ENCODE measurements around the gene CCNY.

GRCh38 chr10:35506741-35507140 is 170.4 kb downstream of the CCNY start:
- TF ChIP-seq, protein P1, sequence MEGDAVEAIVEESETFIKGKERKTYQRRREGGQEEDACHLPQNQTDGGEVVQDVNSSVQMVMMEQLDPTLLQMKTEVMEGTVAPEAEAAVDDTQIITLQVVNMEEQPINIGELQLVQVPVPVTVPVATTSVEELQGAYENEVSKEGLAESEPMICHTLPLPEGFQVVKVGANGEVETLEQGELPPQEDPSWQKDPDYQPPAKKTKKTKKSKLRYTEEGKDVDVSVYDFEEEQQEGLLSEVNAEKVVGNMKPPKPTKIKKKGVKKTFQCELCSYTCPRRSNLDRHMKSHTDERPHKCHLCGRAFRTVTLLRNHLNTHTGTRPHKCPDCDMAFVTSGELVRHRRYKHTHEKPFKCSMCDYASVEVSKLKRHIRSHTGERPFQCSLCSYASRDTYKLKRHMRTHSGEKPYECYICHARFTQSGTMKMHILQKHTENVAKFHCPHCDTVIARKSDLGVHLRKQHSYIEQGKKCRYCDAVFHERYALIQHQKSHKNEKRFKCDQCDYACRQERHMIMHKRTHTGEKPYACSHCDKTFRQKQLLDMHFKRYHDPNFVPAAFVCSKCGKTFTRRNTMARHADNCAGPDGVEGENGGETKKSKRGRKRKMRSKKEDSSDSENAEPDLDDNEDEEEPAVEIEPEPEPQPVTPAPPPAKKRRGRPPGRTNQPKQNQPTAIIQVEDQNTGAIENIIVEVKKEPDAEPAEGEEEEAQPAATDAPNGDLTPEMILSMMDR (IDR thresholded peaks at IDR 0.05) = no peak
- no peak for TF ChIP-seq POLR2A (IDR thresholded peaks at IDR 0.05)
